Esophagus squamous epithelium (tissue), 5 donors: ENCODE results near the gene ATF4. TPM values are rescaled to one million over a fixed set of nuclear protein-coding genes. Genes with fewer than 3 reads are reported as not detected.
"Not testable (repeated sequence)": the region's sequence is repeated elsewhere in the genome, so short reads cannot be mapped to it uniquely, and the experiment has no call there.

Experiments
- DNase-seq: peaks from one replicate; lab custom pipeline; 2025; lab: John Stamatoyannopoulos, UW
- H3K27ac ChIP-seq, 4 donors: fragments of 200-600 bp; sonication (generic); one replicate each; pipeline ENCODE4 v1.5.1; 2016 to 2019; ENCODE audit warnings: mild to moderate bottlenecking in 1 of 4
- H3K27me3 ChIP-seq, 4 donors: fragments of 200-600 bp; sonication (generic); 1 replicate in 3 of 4; 2 replicates in 1 of 4; pipeline versions ENCODE4 v1.5.1 to v1.6.0; 2017 to 2021; ENCODE audit warnings: antibody characterized with exemption in 1 of 4
- H3K36me3 ChIP-seq, 3 donors: fragments of 200-600 bp; sonication (generic); one replicate each; pipeline ENCODE4 v1.5.1; 2016 to 2019
- H3K4me1 ChIP-seq, 3 donors: fragments of 200-600 bp; sonication (generic); one replicate each; pipeline ENCODE4 v1.5.1; 2017 to 2019
- H3K4me3 ChIP-seq, 4 donors: fragments of 200-600 bp; sonication (generic); 1 replicate in 3 of 4; 2 replicates in 1 of 4; pipeline ENCODE4 v1.5.1; 2016 to 2019; ENCODE audit warnings: mild to moderate bottlenecking in 2 of 4, moderate library complexity in 1 of 4
- H3K9me3 ChIP-seq, 3 donors: fragments of 200-600 bp; sonication (generic); one replicate each; pipeline ENCODE4 v1.5.1; 2016 to 2019
- CTCF ChIP-seq, 6 experiments: fragments of 450-650 bp in 4 of 6; fragments of 200-600 bp in 2 of 6; sonication (generic) in 2 of 6; IDR thresholded peaks; one replicate each; pipeline ENCODE4 v1.5.1; 2016 to 2019; ENCODE audit warnings: antibody characterized with exemption in 6 of 6, mild to moderate bottlenecking in 4 of 6, moderate library complexity in 4 of 6
- POLR2A ChIP-seq, 4 donors: fragments of 450-650 bp; IDR thresholded peaks; one replicate each; pipeline ENCODE4 v1.6.1; 2017; ENCODE audit warnings: antibody characterized with exemption in 4 of 4, mild to moderate bottlenecking in 4 of 4, moderate library complexity in 3 of 4
- WGBS, 2 donors: methylation state at CpG; one replicate each; pipeline ENCODE4 v1.1.5; 2018; 5-methylcytosine and 5-hydroxymethylcytosine counted together
- intact Hi-C: fragments of 100-400 bp; cut with DNase I; formaldehyde crosslinking; loops from one replicate; pipeline ENCODE4 v1.15.0; 2022
- total RNA-seq, 4 donors: library from RNA; depleted of rRNA; stranded (reverse); fragments of >200 nt; gene quantifications; one replicate each; pipeline ENCODE4 v1.1.0, GENCODE V29; 2016
- donor health status: DM: yes; HTN: yes; CAD: no.

Gene ATF4
- total RNA-seq, 4 donors from 2014 or later, result 170 to 288 (median 234) TPM

- peaks cover 20 to 53% (median 28%) of the 10 kb centered on the region in 3 donors for H3K36me3 ChIP-seq
- DNase-seq, H3K9me3 ChIP-seq, H3K27me3 ChIP-seq, intact Hi-C loops: not testable (repeated sequence)
- H3K4me3 ChIP-seq, result peak overlapping the region; percentile 92 to 99 (median 97)
- 3 to 6% methylated on average over 5 of the region's 5 CpGs for WGBS, 2 donors
- peak overlapping the region; percentile 99 to 100 (median 100) for H3K27ac ChIP-seq
- peaks cover 30 to 77% (median 45%) of the 10 kb centered on the region in 3 donors for H3K4me1 ChIP-seq
Observed at GRCh38 chr22:39522091-39522490, 1.7 kb downstream of the ATF4 start.

GRCh38 chr22:39522567-39523300 lies 2.4 kb downstream of the ATF4 start:
- Histone ChIP-seq H3K4me3 (peak overlapping the region; percentile 92 to 99 (median 97)), H3K9me3 (no peaks in the 10 kb centered on the region), H3K4me1 (peaks cover 35 to 81% (median 50%) of the 10 kb centered on the region in 3 donors), H3K27me3 (no peaks in the 10 kb centered on the region), H3K36me3 (peaks cover 20 to 47% (median 28%) of the 10 kb centered on the region in 3 donors), H3K27ac (peak overlapping the region; percentile 99 to 100 (median 100))
- intact Hi-C loops, result no loop called here
- no peak for DNase-seq
- 1 to 7% methylated on average over 14 of the region's 14 CpGs for WGBS, 2 donors
- TF ChIP-seq POLR2A (IDR thresholded peaks at IDR 0.05) (no peak), CTCF (IDR thresholded peaks at IDR 0.05) (no peak)

- TF ChIP-seq CTCF (IDR thresholded peaks at IDR 0.05) (no peak), POLR2A (IDR thresholded peaks at IDR 0.05) (no peak)
- Histone ChIP-seq H3K27me3 (no peaks in the 10 kb centered on the region), H3K4me1 (peaks cover 43 to 81% (median 55%) of the 10 kb centered on the region in 3 donors), H3K27ac (peak overlapping the region; percentile 60 to 100 (median 100)), H3K4me3 (peak overlapping the region in 2 of 4 donors; percentile 3 to 99), H3K9me3 (no peaks in the 10 kb centered on the region), H3K36me3 (peaks cover 20 to 60% (median 28%) of the 10 kb centered on the region in 3 donors)
- intact Hi-C loops, result no loop called here
- no peak for DNase-seq
- WGBS, 2 donors, result 42 to 59% methylated on average over 3 of the region's 13 CpGs
Observed at GRCh38 chr22:39524089-39524752, 3.9 kb downstream of the ATF4 start.

DNA sequence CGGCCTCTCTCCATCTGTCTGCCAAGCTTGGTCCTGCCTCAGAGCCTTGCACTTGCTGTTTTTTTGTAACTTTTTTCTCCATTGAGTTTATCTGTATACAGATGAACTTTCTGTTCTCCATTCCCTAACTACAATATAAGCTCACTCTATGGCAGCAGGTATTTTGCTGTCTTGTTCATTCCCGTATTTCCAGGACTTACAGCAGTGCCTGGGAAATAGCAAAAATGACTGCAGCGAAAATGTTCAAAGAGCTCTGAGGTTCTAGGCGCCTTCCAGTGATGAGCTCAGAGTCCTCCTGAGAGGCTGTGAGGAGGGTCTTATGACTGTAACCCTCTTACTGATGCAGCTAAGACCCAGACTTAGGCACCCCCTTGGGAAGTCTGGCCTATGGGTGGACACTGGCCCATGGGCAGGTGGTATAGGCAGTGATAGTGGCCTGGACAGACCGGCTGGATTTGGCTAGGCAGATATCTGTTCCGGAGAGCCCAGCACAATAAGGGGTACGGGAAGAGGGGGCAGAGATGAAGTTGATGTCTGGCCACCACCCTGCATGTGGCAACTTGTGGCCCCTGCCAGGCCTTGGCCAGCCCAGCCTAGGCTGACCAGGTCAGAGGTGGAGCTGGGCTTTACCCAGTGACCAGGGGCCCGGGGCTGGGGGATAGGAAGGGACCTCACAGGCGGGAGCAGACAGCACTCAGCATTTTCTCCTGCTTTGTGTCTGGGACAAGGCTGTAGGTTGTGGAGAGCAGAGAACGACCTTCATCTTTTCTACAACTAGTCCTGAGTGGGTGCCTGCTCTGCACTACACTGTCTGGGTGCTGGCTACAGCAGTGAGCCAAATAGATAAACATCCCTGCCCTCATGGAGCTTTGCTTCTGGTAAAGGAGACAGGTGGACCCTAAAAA lies 4.6 kb downstream of the ATF4 start:
- TF ChIP-seq POLR2A (IDR thresholded peaks at IDR 0.05), result no peak
- TF ChIP-seq CTCF (IDR thresholded peaks at IDR 0.05), result no peak
- Histone ChIP-seq H3K4me3 (peak overlapping the region in 1 of 4 donors; percentile 3), H3K9me3 (no peaks in the 10 kb centered on the region), H3K27ac (peak overlapping the region; percentile 20 to 100 (median 80)), H3K36me3 (peaks cover 20 to 67% (median 28%) of the 10 kb centered on the region in 3 donors), H3K27me3 (no peaks in the 10 kb centered on the region), H3K4me1 (peaks cover 49 to 86% (median 61%) of the 10 kb centered on the region in 3 donors)
- no peak for DNase-seq
- 64 to 78% methylated on average over 5 to 7 of the region's 10 CpGs for WGBS, 2 donors
- intact Hi-C loops, result no loop called here

- H3K27me3 ChIP-seq, result no peaks in the 10 kb centered on the region
- peaks cover 53 to 92% (median 66%) of the 10 kb centered on the region in 3 donors for H3K4me1 ChIP-seq
- peak overlapping the region in 2 of 4 donors; percentile 60 to 100 for H3K27ac ChIP-seq
- intact Hi-C loops, result no loop called here
- no peaks in the 10 kb centered on the region for H3K9me3 ChIP-seq
- 52 to 71% methylated on average over 4 of the region's 4 CpGs for WGBS, 2 donors
- DNase-seq, result no peak
- TF ChIP-seq POLR2A (IDR thresholded peaks at IDR 0.05), result no peak
- no peak for TF ChIP-seq CTCF (IDR thresholded peaks at IDR 0.05)
- no peak overlapping the region for H3K4me3 ChIP-seq
- peaks cover 20 to 72% (median 28%) of the 10 kb centered on the region in 3 donors for H3K36me3 ChIP-seq
Observed at GRCh38 chr22:39525658-39525975, 5.3 kb downstream of the ATF4 start.
